GM18867 (cell line): ENCODE data around the gene PRKCA.

ENCODE experiments used
- ATAC-seq: cut with Tn5 transposase; IDR thresholded peaks from one replicate; pipeline ENCODE4 v1.9.1; 2021; ENCODE audit warnings: mild to moderate bottlenecking, moderate library complexity; ENCODE audit not compliant: unreplicated experiment

The PRKCA gene

DNA sequence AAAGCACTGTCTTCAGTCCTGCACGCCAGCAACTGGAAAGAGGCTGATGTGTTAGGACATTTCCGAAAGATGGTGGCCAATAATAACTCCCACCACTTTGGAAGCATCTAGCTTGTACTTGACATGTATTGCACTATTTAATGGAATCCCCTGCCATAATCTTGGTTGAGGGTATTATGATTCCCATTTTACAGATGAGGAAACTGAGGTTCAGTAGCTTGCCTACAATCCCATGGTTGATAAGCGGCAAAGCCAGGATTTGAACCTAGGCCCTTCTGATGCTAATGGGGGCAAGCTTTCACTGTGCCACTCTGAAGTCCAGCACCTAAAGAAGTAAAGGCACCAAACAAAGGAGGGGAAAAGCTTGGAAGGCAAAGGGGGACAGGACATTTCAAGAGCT is 540.5 kb downstream of the PRKCA start:
- no peak for ATAC-seq

DNA sequence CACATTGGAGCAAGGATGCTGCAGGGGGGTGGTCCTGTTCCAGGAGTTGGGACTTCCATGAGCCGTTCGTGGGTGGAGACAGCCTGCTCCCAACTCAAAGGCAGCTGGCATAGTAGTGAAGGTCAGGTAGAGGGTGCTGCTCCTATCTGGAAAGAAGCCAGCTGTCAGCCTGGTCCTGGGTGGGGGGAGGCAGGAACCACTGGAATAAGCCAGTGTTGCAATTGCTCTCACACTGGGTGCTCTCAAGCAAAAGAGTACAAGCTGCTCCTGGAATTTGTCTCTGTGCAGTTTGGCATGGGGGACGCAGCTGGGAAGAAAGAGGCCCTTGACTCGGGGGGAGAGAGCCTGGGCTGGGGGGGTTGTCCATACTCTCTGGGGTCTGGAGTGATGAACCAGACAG is 541.2 kb downstream of the PRKCA start:
- no peak for ATAC-seq

DNA sequence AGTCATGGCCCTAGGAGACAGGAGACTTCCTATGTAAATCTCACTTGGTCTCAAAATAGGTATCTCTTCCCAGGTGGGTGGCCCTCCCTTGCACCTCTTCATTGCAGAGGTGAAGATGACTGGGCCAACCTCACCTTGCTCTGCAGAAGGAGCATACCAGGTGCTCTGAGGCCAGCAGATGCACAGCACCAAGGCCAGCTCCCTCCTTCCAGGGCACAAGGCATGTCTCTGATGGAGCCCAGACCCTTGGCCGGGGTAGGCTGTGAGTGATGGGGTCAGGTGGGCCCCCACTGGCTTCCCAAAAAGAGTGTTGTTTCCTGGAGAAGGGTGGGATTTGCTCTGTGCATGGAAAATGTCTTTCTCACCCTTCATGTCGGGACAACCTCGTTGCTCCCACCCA is 545.3 kb downstream of the PRKCA start:
- no peak for ATAC-seq

DNA sequence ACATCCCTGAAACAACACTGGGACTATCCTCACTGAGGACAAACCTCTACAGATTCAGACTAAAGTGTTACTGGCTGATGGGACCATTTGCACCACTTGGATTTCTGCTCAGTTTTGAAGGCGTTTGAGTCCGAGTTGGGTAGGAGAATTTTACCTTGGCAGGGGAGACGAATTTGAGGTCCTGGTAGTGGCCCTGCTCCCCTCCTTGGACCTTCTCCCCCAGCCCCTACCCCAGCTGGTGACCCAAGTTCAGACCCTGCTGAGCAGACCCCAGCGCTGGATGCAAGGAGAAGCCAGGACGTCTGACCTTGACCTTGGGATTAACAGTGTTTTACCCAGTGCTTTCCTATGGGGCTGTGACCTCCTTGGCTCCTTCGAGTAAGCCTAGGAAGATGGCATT is 546.1 kb downstream of the PRKCA start:
- ATAC-seq: no peak

DNA sequence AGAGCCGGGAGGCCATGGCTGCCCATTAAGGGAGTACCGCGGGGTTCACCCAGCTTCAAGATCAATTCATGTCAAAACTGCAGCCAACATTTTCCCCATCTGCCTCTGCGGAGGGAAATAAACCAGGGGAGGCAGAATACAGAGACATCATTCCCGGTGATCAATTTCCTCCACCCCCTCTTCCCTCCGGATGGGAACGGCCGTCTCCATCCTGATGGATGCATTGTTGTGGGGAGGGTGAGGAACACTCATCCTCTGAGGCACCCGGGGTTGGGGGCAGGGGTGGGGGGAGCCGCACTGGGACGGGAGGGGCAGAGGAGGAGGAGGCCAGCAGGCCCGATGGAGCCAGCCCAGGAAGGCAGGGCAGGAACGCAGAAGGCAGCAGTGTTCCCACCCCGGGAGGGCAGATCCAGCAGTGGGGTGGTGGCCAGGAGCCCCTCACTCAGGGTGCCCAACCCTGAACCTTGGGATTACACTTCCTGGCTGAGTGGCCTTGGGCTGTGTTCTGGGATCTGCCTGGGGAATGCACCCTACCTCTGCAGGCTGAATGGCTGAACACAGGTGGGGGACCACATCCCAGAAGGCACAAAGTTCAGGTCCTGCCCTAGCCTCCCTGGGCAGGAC is 546.7 kb downstream of the PRKCA start:
- no peak for ATAC-seq

DNA sequence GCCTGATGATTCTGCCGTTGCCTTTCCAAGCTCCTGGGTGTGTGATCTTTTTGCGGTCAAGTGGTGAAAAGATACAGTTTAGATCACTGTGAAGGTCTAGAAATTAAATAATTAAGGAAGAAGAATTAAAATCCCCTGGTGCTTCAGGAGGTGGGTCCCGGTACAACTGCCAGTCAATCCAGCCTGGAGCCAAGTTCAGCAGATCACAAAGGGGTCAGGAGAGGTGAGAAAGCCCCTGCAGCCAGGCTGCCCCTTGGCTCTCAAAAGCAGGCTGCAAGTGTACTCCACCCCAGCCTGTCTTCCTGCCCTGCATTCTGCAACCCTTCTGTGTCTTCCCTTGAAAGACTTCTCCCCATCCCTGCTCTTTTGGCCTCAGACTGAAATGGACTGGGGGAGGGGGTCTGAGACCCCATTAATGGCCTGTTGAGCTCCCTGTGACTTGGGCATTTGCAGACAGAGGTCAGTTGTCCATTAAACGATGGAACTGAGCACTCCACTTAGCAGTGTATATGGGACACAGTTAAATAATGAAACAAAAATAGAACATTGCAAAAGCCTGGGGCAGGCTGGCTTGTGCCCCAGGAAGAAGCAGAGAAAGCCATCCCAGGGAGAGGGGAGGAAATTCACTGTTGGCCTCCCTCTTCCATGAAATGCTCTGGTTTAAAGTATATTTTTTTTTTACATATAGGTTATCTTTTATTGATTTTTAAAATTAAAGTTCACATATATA is 547.6 kb downstream of the PRKCA start:
- ATAC-seq: no peak

DNA sequence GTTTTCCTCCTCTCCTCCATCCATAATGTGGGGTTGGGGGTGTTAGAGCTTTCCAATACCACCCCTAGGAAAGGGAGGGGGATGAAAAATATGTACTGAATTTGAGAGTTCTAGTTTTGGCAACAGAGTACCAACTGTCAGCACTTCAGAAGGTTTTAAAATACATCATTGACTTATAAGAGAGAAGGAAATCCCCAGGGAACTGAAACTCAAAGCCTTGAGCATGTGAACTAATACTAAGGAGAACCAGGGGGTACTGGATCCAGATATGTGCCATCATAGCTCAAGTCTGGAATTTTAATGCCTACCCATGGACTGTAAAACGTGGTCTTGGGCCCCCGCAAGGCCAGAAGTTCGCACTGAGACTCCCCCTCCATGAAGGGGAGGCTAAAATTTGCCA is 548.3 kb downstream of the PRKCA start:
- no peak for ATAC-seq

DNA sequence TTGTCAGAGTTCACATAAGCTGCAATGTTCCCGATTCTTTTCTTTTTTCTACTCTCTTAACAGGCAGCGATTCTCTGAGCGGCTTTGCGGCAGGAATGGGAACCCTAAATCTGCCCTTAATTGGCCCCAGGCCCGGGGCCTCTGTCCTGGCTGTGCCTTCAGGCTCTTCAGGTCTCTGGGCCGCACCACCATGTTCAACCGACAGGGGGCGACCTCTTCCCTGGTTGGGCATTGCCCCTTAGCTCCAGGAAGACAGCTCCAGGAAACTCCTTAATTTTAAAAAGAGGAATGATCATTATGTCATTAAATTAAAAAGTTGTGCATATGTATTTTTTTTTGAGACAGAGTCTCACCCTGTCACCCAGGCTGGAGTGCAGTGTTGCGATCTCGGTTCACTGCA is 552.8 kb downstream of the PRKCA start:
- no peak for ATAC-seq

DNA sequence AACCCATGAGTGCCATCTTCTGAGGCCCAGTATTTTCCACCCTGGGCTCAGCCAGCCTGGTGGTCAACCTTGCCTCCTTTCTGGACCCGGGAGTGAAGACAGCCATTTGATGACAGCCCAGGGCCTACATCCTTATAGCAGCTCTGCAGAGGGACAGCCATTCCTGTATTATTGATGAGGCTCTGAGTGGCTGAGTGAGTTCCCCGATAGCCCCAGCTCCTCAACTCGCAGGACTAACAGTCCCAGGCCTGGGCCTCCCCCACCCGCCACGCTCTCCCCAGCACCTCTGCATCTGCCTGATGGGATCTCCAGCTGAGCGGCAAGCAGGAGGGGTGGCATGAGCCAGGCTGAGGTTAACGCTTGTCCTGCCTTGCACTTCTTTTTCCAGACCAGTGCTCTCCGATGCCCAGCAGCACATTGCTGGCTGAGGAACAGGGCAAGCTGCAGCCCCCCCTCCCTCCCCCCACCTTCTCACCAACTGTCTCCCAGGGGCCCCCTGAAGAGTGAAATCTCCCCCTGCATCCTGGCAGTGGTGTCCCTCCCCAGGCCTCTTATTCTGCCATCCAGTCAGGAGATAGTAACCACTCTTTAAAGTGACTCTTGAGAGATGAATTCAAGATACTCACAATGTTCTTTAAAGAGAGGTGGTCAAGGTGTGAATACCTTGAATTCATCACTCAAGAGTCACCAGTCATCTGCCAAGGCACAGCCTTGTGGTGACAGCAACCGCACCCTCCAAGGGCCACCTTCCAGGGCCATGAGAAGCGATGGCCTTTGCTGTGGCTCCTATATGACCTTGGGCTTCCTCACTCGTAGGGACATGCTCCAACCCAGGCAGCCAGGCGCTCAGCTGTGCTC is 556.0 kb downstream of the PRKCA start:
- ATAC-seq: no peak

DNA sequence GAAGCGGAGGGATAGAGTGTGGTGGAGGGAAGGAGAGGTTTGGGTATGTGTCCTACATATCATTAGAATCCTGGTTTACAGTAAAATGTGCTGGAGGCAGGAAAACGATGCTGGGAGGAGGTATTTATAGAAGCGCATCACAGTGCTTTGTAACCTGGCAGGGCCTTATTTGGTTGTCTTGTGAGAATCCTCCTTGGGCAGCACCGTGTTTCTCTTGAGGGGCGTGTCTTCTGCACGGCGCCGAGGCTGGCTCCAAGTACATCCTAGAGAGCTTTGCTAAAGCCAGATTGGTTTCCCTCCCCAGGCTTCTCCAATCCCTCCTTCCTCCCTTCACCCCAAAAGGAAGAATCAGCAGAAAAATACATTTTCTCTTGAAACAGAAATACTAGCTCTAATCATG is 556.9 kb downstream of the PRKCA start:
- ATAC-seq: no peak

DNA sequence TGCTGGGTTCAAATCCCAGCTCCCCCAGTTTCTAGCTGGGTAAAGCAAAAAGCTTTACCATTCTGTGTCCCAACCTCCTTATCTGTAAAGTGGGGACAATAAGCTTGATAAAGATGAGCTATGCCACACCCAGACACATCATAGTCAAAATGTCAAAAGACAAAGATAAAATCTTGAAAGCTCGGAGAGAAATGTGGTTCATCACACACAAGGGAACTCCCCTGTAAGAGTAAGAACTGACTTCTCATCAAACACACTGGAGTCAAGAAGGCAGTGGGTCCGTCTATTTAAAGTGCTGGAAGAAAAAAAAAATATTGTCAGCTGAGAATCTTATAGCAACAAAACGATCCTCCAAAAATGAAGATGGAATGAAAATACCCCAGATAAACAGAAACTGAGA is 557.8 kb downstream of the PRKCA start:
- ATAC-seq: no peak
